Lung (tissue), 12 donors: Measurements from ENCODE around the gene LACC1. TPM values are rescaled to one million over a fixed set of nuclear protein-coding genes. Genes with fewer than 3 reads are reported as not detected.
A peak's percentile ranks its signal among the peaks of the same experiment; 100 is the strongest.

Experiments used
- ATAC-seq: fragments of 200-7000 bp; cut with Tn5 transposase; one replicate; pipeline ENCODE4 v1.9.1; 2020; ENCODE audit warnings: moderate number of reproducible peaks; ENCODE audit not compliant: insufficient read depth, low FRiP score
- DNase-seq, 3 donors: peaks; one replicate each; pipeline ENCODE4 v3.0.0-alpha.2; 2013 to 2017
- H3K27ac ChIP-seq, 2 donors: one replicate each; pipeline ENCODE4 v1.5.1; 2013; ENCODE audit warnings: mild to moderate bottlenecking in 2 of 2, moderate library complexity in 2 of 2, control low read depth in 1 of 2, inconsistent platforms in 1 of 2, low read depth in 1 of 2, low read length in 1 of 2
- H3K27me3 ChIP-seq, 3 donors: one replicate each; pipeline ENCODE4 v1.5.1; 2013; ENCODE audit warnings: low read length in 2 of 3; ENCODE audit not compliant: control insufficient read depth in 3 of 3, insufficient read depth in 3 of 3
- H3K36me3 ChIP-seq, 4 donors: one replicate each; pipeline ENCODE4 v1.5.1; 2013; ENCODE audit warnings: low read length in 4 of 4, mild to moderate bottlenecking in 1 of 4, moderate library complexity in 1 of 4; ENCODE audit not compliant: control insufficient read depth in 4 of 4, insufficient read depth in 4 of 4
- H3K4me1 ChIP-seq, 5 donors: one replicate each; pipeline ENCODE4 v1.5.1; 2013; ENCODE audit warnings: low read length in 5 of 5, mild to moderate bottlenecking in 2 of 5, moderate library complexity in 1 of 5; ENCODE audit not compliant: control insufficient read depth in 5 of 5, insufficient read depth in 5 of 5
- H3K4me3 ChIP-seq: one replicate; pipeline ENCODE4 v1.5.1; 2013; ENCODE audit warnings: mild to moderate bottlenecking, control low read depth, moderate library complexity
- H3K9ac ChIP-seq, 2 donors: one replicate each; pipeline ENCODE4 v1.5.1; 2013; ENCODE audit warnings: low read length in 2 of 2, control low read depth in 1 of 2; ENCODE audit not compliant: insufficient read depth in 1 of 2
- H3K9me3 ChIP-seq, 4 donors: one replicate each; pipeline ENCODE4 v1.5.1; 2013; ENCODE audit warnings: low read length in 3 of 4, mild to moderate bottlenecking in 1 of 4, moderate library complexity in 1 of 4; ENCODE audit not compliant: control insufficient read depth in 4 of 4, insufficient read depth in 3 of 4
- WGBS, 2 donors: extraction: QIAGEN DNeasy Blood & Tissue Kit; methylation state at CpG; one replicate each; pipeline ENCODE4 v1.1.7; 2013; 5-methylcytosine and 5-hydroxymethylcytosine counted together
- polyA plus RNA-seq, 2 donors: library from polyadenylated mRNA; stranded (reverse); fragments of 200-250 nt; gene quantifications; one replicate each; pipeline ENCODE4 v1.2.1, GENCODE V29; 2013
- total RNA-seq, 2 donors: library from RNA; depleted of rRNA in 1 of 2; stranded (reverse); fragments of >200 nt in 1 of 2; gene quantifications; one replicate each; pipeline ENCODE4 v1.2.1, GENCODE V29; 2014 to 2021
- TF ChIP-seq, protein P1 (sequence below): IDR thresholded peaks from 2 replicates; pipeline ENCODE4 v1.5.1; 2012; ENCODE audit warnings: mild to moderate bottlenecking; ENCODE audit errors: control extremely low read depth, extremely low read depth
- donor health status: control.
- donor health status: control.
- donor health status: Bipolar disorder and iron deficiency.
- donor health status: healthy.
- donor health status: DM: yes; HTN: yes; CAD: no.

LACC1 gene
- total and polyA plus RNA-seq, 4 donors = 4.9 to 11.0 (median 7.2) TPM

DNA sequence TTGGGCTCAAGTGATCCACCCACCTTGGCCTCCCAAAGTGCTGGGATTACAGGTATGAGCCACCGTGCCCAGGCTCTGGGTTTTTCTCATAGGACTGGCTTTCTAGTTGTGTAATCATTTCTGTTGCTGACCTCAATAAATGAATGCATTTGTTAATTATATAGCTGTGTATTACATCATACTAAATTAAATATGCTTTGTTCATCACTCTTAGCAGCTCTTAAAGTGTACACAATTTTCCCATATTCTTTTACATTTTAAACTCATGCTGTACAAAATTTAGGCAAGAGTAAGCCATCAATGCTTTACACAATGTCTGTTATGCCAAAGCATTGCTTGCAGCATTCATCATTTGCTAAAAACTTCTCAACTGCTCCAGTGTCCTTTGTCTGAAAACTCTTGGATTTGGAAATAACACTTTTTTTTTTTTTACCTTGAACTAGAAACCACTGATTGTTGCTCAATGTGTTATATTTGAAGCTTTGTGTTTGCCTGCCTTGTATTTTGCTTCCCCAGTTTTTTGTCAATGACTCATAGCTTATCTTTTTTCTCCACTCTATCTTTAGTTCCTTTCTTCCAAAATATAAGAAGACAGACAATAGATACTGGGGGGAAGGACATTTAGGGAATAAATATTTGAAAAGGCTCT, 31.6 kb upstream of the LACC1 start:
- H3K9ac ChIP-seq = no peak overlapping the region
- ATAC-seq = peak; percentile 34
- TF ChIP-seq, protein P1, sequence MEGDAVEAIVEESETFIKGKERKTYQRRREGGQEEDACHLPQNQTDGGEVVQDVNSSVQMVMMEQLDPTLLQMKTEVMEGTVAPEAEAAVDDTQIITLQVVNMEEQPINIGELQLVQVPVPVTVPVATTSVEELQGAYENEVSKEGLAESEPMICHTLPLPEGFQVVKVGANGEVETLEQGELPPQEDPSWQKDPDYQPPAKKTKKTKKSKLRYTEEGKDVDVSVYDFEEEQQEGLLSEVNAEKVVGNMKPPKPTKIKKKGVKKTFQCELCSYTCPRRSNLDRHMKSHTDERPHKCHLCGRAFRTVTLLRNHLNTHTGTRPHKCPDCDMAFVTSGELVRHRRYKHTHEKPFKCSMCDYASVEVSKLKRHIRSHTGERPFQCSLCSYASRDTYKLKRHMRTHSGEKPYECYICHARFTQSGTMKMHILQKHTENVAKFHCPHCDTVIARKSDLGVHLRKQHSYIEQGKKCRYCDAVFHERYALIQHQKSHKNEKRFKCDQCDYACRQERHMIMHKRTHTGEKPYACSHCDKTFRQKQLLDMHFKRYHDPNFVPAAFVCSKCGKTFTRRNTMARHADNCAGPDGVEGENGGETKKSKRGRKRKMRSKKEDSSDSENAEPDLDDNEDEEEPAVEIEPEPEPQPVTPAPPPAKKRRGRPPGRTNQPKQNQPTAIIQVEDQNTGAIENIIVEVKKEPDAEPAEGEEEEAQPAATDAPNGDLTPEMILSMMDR = no peak

DNA sequence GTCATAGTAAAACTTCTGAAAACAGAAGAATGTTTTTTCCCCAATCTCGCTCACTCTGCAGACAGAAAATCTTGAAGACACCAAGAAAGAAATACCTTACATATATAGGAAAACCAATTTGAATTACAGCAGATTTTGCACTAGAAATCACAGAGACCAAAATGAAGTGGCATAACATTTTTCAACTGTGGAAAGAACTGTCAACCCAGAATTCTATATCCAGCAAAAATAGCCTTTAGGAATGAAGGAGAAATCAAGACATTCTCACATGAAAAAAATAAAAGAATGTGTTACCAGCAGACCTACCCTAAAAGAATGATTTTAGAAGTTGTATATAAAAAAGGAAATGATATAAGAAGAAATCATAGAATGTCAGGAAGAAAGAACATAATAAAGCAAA, 28.8 kb upstream of the LACC1 start:
- Histone ChIP-seq H3K4me1 (no peaks in the 10 kb centered on the region), H3K4me3 (no peak overlapping the region), H3K27ac (no peak overlapping the region), H3K27me3 (no peaks in the 10 kb centered on the region), H3K9ac (no peak overlapping the region), H3K9me3 (peaks cover 3 to 22% (median 12%) of the 10 kb centered on the region in 4 donors), H3K36me3 (peaks cover 0 to 5% (median 0%) of the 10 kb centered on the region in 4 donors)
- TF ChIP-seq, protein P1 = no peak
- ATAC-seq (no peak), DNase-seq (peak in 1 of 3 donors; percentile 18)
- WGBS, 2 donors = 97 to 100% methylated on average over 1 of the region's 1 CpG

More for the DNA sequence above, 31.6 kb upstream of the LACC1 start:
- no peak for DNase-seq
- H3K4me3 ChIP-seq = no peak overlapping the region
- no peak overlapping the region for H3K27ac ChIP-seq
- peaks cover 0 to 5% (median 0%) of the 10 kb centered on the region in 4 donors for H3K36me3 ChIP-seq
- H3K4me1 ChIP-seq = no peaks in the 10 kb centered on the region
- H3K27me3 ChIP-seq = no peaks in the 10 kb centered on the region
- 30 to 71% methylated on average over 1 of the region's 1 CpG for WGBS, 2 donors
- peaks cover 3 to 22% (median 9%) of the 10 kb centered on the region in 4 donors for H3K9me3 ChIP-seq

DNA sequence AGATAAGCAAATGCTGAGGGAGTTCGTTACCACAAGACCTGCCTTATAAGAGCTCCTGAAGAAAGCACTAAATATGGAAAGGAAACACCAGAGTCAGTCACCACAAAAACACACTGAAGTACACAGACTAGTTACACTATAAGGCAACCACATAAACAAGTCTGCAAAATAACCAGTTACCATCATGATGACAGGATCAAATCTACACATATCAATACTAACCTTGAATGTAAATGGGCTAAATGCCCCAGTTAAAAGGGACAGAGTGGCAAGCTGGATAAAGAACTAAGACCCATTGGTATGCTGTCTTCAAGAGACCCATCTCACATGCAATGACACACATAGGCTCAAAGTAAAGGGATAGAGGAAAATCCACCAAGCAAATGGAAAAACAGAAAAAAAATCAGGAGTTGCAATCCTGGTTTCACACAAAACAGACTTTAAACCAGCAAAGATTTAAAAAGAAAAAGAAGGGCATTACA, 26.7 kb upstream of the LACC1 start:
- 96 to 100% methylated on average over 1 of the region's 1 CpG for WGBS, 2 donors
- Histone ChIP-seq H3K4me3 (no peak overlapping the region), H3K9me3 (peaks cover 3 to 22% (median 12%) of the 10 kb centered on the region in 4 donors), H3K27ac (no peak overlapping the region), H3K4me1 (no peaks in the 10 kb centered on the region), H3K27me3 (no peaks in the 10 kb centered on the region), H3K36me3 (peaks cover 0 to 5% (median 0%) of the 10 kb centered on the region in 4 donors), H3K9ac (no peak overlapping the region)
- TF ChIP-seq, protein P1 = no peak
- ATAC-seq (no peak), DNase-seq (no peak)
